ENCODE data around the gene HOXA6. TPM values are rescaled to one million over a fixed set of nuclear protein-coding genes. Genes with fewer than 3 reads are reported as not detected.
A peak's percentile ranks its signal among the peaks of the same experiment; 100 is the strongest.

HOXA6 gene
- total and polyA plus RNA-seq, 2 donors (not counting 1 experiment from before 2014, with no cell fraction given) = 0.18 to 0.49 TPM

GRCh38 chr7:27179503-27180430, 32.2 kb upstream of the HOXA6 start:
- intact Hi-C loops (cut with micrococcal nuclease) = no loop called here
- H3K4me3 Mint-ChIP-seq = peak overlapping the region; percentile 58
- Histone ChIP-seq H3K9ac (ENCODE audit: low read length) (peak overlapping the region; percentile 25), H3K27ac (ENCODE audit: low read length in 2 of 2) (no peak overlapping the region), H2AFZ (ENCODE audit: insufficient read depth, low read depth, low read length, poor library complexity, severe bottlenecking) (peak overlapping the region; percentile 25), H3K27me3 (replicated peaks in 1 of 4; ENCODE audit: control extremely low read depth in 1 of 4, control insufficient read depth in 3 of 4, insufficient read depth in 4 of 4, low read length in 3 of 4) (peaks cover 0 to 94% (median 75%) of the 10 kb centered on the region in 4 experiments), H3K4me3 (ENCODE audit: control extremely low read depth in 1 of 5, extremely low read depth in 1 of 5, insufficient read depth in 1 of 5, low read depth in 2 of 5, low read length in 4 of 5) (peak overlapping the region in 1 of 5 experiments; percentile 34), H3K4me1 (ENCODE audit: control insufficient read depth in 2 of 2, insufficient read depth in 2 of 2, low read length in 2 of 2) (peaks cover 26 to 39% of the 10 kb centered on the region in 2 donors), H3K79me2 (ENCODE audit: control insufficient read depth, insufficient read depth, low read length) (no peaks in the 10 kb centered on the region), H3K4me2 (replicated peaks; ENCODE audit: low read depth, low read length, poor library complexity, severe bottlenecking) (peak overlapping the region; percentile 56), H3K9me3 (ENCODE audit: control extremely low read depth in 1 of 3, control insufficient read depth in 2 of 3, insufficient read depth in 1 of 3, low read length in 2 of 3) (peaks cover 0 to 53% (median 0%) of the 10 kb centered on the region in 3 donors), H3K36me3 (replicated peaks in 1 of 2; ENCODE audit: control extremely low read depth in 1 of 2, control insufficient read depth in 1 of 2, extremely low read depth in 1 of 2, insufficient read depth in 2 of 2, low read length in 1 of 2) (no peaks in the 10 kb centered on the region), H4K20me1 (ENCODE audit: control insufficient read depth, insufficient read depth, low read length, poor library complexity, severe bottlenecking) (no peaks in the 10 kb centered on the region)
- peak overlapping the region; percentile 87 for H3K27ac Mint-ChIP-seq
- CTCF ChIA-PET = interaction anchor here (0.6 to 2.7 kb wide), 10 partner anchors 9 to 1287 kb away, joined by 3 to 15 read pairs (median 3); no protein-coding TSS in a partner anchor
- H3K27me3 Mint-ChIP-seq = peaks cover 64% of the 10 kb centered on the region
- DNase-seq = peak; percentile 74
- no peaks in the 10 kb centered on the region for H3K9me3 Mint-ChIP-seq (ENCODE audit: insufficient read depth)
- no peak for TF ChIP-seq EZH2 (IDR thresholded peaks at IDR 0.05; ENCODE audit: borderline replicate concordance, insufficient read depth, low read depth, low read length, poor library complexity, severe bottlenecking)
- TF ChIP-seq, protein P1, sequence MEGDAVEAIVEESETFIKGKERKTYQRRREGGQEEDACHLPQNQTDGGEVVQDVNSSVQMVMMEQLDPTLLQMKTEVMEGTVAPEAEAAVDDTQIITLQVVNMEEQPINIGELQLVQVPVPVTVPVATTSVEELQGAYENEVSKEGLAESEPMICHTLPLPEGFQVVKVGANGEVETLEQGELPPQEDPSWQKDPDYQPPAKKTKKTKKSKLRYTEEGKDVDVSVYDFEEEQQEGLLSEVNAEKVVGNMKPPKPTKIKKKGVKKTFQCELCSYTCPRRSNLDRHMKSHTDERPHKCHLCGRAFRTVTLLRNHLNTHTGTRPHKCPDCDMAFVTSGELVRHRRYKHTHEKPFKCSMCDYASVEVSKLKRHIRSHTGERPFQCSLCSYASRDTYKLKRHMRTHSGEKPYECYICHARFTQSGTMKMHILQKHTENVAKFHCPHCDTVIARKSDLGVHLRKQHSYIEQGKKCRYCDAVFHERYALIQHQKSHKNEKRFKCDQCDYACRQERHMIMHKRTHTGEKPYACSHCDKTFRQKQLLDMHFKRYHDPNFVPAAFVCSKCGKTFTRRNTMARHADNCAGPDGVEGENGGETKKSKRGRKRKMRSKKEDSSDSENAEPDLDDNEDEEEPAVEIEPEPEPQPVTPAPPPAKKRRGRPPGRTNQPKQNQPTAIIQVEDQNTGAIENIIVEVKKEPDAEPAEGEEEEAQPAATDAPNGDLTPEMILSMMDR (IDR thresholded peaks at IDR 0.05) = peak; percentile 77
- peaks cover 17% of the 10 kb centered on the region for H3K4me1 Mint-ChIP-seq
- POLR2A ChIA-PET = interaction anchor here (0.5 kb wide), 1 partner anchor 1321 kb away, joined by 4 read pairs; no protein-coding TSS in a partner anchor
- peak; percentile 58 for ATAC-seq (ENCODE audit: low read depth)
- 13% methylated on average over 41 of the region's 56 CpGs for WGBS (ENCODE audit: insufficient coverage)

Measured in B cell (primary cell).